ENCODE measurements around the gene RTN4RL1.

Gene RTN4RL1

GRCh38 chr17:2034157-2034556 lies 9.0 kb upstream of the RTN4RL1 start:
- peaks cover 22 to 55% (median 35%) of the 10 kb centered on the region in 3 donors for H3K36me3 ChIP-seq
- intact Hi-C loops (cut with DNase I; ENCODE audit: low total_unique reads), result loop anchor here (10.0 kb wide), 2 partner anchors 319 to 379 kb away; partner anchors contain the start of gene TLCD2
- no peak for TF ChIP-seq CTCF (IDR thresholded peaks at IDR 0.05)

DNA sequence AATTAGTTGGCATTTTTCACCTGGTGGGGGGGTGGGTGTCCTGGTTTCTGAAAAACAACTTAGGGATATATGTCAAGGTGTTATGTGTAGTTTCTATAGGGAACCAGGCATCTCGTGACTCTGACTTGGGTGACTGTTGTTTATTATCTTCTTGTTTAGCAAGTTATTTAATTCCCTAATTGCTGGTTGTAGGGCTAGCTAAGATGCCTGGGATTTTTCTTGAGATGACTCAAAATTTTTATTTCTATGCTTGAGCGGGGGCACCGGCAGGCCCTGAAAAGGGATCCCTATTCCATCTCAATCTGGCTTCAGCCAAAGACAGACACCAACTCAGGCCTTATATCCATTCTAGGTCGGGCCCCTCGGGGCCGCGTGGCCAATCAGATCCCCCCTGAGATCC lies 8.0 kb upstream of the RTN4RL1 start:
- Histone ChIP-seq H3K27me3 (peaks cover 0 to 16% of the 10 kb centered on the region in 2 donors), H3K4me1 (peaks cover 0 to 26% (median 17%) of the 10 kb centered on the region in 4 donors), H3K36me3 (peaks cover 22 to 46% (median 35%) of the 10 kb centered on the region in 3 donors), H3K9me3 (no peaks in the 10 kb centered on the region), H3K4me3 (no peak overlapping the region), H3K27ac (no peak overlapping the region)
- intact Hi-C loops (cut with DNase I; ENCODE audit: low total_unique reads), result loop anchor here (10.0 kb wide), 2 partner anchors 318 to 378 kb away; partner anchors contain the start of gene TLCD2
- no peak for TF ChIP-seq CTCF (IDR thresholded peaks at IDR 0.05)
- DNase-seq, result no peak

More at GRCh38 chr17:2034157-2034556, 9.0 kb upstream of the RTN4RL1 start:
- no peak overlapping the region for H3K27ac ChIP-seq
- H3K9me3 ChIP-seq, result no peaks in the 10 kb centered on the region
- DNase-seq, result no peak
- H3K4me3 ChIP-seq, result no peak overlapping the region
- peaks cover 0 to 6% of the 10 kb centered on the region in 2 donors for H3K27me3 ChIP-seq
- peaks cover 0 to 26% (median 17%) of the 10 kb centered on the region in 4 donors for H3K4me1 ChIP-seq

GRCh38 chr17:2030779-2031163 lies 5.6 kb upstream of the RTN4RL1 start:
- no peaks in the 10 kb centered on the region for H3K9me3 ChIP-seq
- intact Hi-C loops (cut with DNase I; ENCODE audit: low total_unique reads), result loop anchor here (10.0 kb wide), 2 partner anchors 316 to 376 kb away; partner anchors contain the start of gene TLCD2
- H3K27me3 ChIP-seq, result peaks cover 0 to 38% of the 10 kb centered on the region in 2 donors
- H3K27ac ChIP-seq, result peak overlapping the region; percentile 20 to 72
- peaks cover 0 to 33% (median 24%) of the 10 kb centered on the region in 4 donors for H3K4me1 ChIP-seq
- H3K36me3 ChIP-seq, result peaks cover 2 to 22% (median 14%) of the 10 kb centered on the region in 3 donors
- H3K4me3 ChIP-seq, result peak overlapping the region; percentile 87 to 96
- peak; percentile 37 to 42 for TF ChIP-seq CTCF (IDR thresholded peaks at IDR 0.05)
- DNase-seq, result no peak

- H3K4me1 ChIP-seq, result peaks cover 0 to 40% (median 30%) of the 10 kb centered on the region in 4 donors
- TF ChIP-seq CTCF (IDR thresholded peaks at IDR 0.05), result no peak
- peak within 1 kb of the TSS; percentile 87 to 96 for H3K4me3 ChIP-seq
- H3K36me3 ChIP-seq, result peaks cover 0 to 16% (median 10%) of the 10 kb centered on the region in 3 donors
- peak within 1 kb of the TSS; percentile 72 to 77 for H3K27ac ChIP-seq
- intact Hi-C loops (cut with DNase I; ENCODE audit: low total_unique reads), result loop anchor here (5.0 to 10.0 kb wide), 3 partner anchors 118 to 375 kb away; partner anchors contain the start of gene TLCD2
- H3K27me3 ChIP-seq, result peaks cover 0 to 44% of the 10 kb centered on the region in 2 donors
- peak; percentile 86 to 92 for DNase-seq
- H3K9me3 ChIP-seq, result no peaks in the 10 kb centered on the region
These were observed 5.0 kb upstream of the RTN4RL1 start, which contains the start of gene DPH1 for GRCh38 chr17:2029911-2030778. Gene DPH1 (plus strand): TSS chr17:2030153. CDS start chr17:2030170, 17 bp downstream.

- Histone ChIP-seq H3K27ac (no peak overlapping the region), H3K4me3 (no peak overlapping the region), H3K27me3 (peaks cover 0 to 58% of the 10 kb centered on the region in 2 donors), H3K4me1 (peaks cover 0 to 54% (median 44%) of the 10 kb centered on the region in 4 donors), H3K36me3 (peaks cover 0 to 6% (median 6%) of the 10 kb centered on the region in 3 donors), H3K9me3 (no peaks in the 10 kb centered on the region)
- no peak for DNase-seq
- intact Hi-C loops (cut with DNase I; ENCODE audit: low total_unique reads), result loop anchor here (5.0 kb wide), 1 partner anchor 116 kb away; no protein-coding TSS in a partner anchor
- no peak for TF ChIP-seq CTCF (IDR thresholded peaks at IDR 0.05)
These were observed 3.6 kb upstream of the RTN4RL1 start for GRCh38 chr17:2028737-2029136.
